ENCODE results near the gene ITGA3. TPM values are rescaled to one million over a fixed set of nuclear protein-coding genes. Genes with fewer than 3 reads are reported as not detected.
"Not testable (repeated sequence)": the region's sequence is repeated elsewhere in the genome, so short reads cannot be mapped to it uniquely, and the experiment has no call there.

The ITGA3 gene
- polyA plus RNA-seq, 5 donors = 39.0 to 66.3 (median 46.6) TPM

DNA sequence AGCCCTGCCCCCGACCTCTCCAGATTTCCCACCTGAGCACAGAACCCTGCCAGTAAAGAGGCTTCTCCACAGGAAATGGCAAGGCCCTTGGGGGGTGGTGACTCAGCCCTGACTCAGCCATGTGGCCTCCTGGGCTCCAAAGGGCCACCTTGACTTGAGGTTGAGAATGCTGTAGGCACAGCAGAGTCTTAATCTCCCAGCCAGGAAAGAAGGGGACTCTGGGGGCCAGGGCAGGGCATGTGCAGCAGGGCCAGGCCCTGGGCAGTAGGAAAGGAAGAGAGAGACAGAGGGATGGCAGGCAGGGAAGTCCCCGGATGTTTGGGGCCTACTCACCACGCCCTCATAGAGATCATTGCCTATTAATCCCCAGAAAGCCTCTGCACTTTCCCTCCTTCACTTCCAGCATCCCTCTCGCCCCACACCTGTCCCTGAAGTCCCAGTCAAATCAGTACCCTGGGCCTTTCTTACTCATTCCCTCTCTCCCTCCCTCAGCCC lies 4.8 kb upstream of the ITGA3 start:
- no peak for DNase-seq

DNA sequence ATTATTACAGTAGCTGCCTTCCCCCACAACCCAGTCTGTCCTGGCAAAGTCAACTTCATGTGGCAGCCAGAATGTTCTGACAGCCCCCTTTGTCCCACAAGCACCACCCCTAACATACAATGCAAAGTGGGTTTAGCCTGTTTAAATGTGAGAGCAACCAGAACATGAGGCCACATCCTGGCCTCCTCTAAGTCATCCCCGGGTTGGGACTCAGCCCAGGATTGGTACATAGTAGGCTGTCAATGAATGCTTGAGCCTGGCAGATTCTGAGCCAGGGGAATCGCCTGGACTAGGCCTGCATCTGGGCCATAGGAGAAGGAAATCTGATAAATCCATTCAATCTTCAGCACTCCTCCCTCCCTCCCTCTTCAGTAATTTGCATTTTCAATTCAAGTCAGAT lies 4.3 kb upstream of the ITGA3 start:
- no peak for DNase-seq

DNA sequence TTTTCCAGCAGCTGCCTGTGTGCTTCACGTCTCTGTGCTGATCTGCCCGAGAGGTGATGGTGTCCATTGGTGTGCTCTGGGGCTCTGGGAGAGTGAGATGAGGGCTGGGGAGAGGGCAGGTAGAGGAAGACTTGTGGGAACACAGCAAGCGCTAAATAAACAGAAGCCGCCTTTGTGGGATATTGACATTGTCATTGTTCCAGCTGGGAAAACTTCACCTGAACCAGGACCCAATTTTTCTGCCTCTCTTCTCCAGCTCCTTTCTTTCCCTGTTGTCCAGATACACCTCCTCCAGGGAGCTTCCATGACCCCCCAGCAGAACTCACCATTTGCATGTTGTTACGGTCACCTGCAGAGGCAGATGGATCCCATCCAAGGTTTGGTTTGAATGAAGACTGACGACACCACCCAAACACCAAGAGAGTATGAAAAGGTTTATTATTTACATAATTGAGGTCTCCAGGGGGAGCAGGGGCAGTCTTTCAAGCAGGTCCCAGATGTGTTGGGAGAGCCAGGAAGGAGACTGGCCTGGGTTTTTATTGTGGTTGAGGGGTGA lies 3.6 kb upstream of the ITGA3 start:
- no peak for DNase-seq

DNA sequence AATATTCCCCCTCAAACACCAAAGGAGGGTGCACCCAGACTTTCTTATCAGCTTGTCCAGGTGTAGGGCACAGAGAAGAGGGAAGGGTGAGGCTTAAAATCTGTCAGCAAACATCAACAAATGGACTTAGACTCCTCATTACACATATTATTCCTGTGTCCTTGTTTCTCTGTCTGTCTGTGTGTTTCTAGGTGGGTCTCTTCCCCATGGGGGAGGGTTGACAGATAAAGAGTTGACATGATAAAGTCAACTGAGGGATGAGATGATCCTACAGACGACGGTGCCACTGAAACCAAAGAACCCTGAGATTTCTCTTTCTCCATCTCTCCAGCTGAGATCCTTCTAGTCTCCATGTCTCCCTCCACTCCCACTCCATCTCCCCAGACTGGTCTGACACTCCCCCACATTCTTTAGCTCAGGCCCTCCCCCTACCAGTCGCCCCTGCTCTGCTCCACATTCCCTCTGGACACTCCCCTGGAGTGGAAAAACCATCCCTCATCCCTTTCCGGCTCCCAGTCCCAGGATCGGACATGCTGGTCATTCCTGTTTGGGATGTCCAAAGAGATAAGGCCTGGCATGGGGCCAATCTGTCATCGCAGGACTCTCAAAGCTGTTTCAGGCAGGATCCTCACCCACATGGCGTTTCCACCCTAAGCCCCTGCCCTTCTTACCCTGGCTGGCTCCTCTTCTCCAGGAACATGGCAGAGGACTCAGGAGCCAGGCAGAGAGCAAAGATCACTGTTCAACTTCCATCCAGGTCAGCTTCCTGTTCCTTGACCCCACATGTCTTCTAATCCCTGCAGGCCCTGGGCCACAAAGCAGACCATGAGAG lies 2.9 kb upstream of the ITGA3 start:
- no peak for DNase-seq

DNA sequence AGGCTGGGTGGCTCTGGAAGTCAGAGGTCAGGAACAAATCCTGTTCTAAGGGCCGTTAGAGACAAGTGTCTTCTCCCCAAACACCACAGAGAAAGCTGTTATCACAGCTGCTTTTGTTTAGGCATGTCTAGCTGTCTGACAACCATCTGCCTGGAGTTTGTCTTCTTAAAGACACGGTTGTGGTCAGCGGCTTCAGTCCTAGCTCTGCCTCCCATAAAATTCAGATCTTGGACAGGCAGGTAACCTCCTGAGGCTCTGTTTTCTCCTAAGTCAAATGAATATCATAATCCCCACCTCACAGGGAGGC lies 2.3 kb upstream of the ITGA3 start:
- no peak for DNase-seq

DNA sequence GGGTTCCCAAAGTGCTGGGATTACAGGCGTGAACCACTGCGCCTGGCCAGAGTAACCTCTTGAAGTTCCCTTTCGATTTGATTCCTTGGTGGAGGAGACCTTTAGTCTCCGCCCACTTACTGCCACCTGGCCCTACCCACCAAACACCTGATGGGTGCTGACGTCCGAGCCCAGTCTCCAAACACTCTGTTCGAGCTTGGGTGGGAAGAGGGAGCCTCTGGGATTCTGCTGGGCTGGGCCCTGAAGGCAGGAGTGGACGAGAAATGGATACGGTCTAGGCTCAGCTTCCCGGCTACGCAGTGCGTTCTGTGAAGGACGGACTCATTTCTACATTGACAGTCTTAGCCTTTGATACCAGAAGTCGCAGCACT lies 870 bp upstream of the ITGA3 start:
- DNase-seq = no peak

DNA sequence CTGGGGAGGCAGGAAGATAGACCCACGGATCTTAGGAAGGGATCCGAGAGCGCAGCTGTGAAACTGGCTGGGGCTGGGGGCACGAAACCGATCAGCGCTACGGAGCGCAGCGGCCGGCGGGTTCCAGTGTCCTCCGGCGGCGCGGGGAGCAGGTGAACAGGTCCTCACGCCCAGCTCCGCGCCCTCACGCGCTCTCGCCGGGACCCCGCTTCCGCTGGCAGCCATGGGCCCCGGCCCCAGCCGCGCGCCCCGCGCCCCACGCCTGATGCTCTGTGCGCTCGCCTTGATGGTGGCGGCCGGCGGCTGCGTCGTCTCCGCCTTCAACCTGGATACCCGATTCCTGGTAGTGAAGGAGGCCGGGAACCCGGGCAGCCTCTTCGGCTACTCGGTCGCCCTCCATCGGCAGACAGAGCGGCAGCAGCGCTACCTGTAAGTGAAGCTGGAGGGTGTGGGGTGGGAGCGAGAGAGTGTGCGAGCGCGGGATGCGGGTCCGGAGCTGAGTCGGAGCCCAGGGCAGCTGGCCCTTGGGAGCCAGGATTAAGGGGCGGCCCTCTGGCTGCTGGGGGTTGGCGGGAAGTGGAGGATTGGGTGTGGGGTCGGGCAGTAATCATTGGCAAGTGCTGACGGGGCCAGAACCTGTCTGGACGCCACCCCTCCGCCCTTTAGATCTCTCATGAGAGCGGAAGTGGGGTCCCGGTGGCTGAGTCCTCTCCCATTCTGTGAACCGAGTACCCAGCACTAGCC lies 479 bp downstream of the ITGA3 start:
- no peak for DNase-seq

DNA sequence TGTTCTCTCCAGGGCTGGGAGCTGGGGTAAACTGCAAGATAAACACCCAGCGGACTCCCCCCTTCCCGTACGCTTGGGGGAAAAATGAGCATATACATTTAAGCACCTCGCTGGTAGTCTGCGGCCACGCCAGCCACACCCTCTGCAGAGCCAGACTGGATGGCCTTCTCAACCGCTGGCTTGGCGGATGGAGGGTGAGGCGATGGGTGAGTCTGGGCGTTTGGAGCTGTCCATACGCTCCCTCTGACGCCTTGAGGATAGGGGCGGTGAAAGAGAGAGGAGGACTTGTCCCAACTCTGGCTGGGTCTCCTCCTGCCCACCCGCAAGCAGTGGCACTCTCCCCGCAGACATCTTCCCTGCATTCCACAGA lies 1.0 kb downstream of the ITGA3 start:
- no peak for DNase-seq

DNA sequence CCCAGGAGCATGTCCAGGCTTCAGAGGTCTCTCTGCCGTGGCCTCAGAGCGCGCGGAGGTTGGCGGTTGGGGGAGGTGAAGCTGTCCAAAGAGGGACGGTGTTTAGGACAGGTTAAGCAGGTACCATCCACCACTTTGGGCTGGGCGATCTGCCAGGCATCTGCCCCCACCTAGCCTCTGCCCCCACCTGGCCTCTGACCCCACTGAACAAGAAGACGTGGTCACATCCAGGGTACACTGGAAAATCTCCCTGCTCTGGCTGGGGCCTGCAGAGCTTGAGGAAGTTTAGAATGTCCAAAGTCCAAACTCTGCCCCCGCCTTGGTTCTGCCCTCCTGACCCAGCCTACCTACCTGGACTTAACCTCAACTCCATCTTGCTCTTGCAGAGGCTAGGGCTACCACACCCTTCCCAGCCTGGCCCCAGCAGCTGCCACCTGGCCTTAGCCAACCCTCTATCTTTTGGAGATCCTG lies 1.6 kb downstream of the ITGA3 start:
- no peak for DNase-seq

DNA sequence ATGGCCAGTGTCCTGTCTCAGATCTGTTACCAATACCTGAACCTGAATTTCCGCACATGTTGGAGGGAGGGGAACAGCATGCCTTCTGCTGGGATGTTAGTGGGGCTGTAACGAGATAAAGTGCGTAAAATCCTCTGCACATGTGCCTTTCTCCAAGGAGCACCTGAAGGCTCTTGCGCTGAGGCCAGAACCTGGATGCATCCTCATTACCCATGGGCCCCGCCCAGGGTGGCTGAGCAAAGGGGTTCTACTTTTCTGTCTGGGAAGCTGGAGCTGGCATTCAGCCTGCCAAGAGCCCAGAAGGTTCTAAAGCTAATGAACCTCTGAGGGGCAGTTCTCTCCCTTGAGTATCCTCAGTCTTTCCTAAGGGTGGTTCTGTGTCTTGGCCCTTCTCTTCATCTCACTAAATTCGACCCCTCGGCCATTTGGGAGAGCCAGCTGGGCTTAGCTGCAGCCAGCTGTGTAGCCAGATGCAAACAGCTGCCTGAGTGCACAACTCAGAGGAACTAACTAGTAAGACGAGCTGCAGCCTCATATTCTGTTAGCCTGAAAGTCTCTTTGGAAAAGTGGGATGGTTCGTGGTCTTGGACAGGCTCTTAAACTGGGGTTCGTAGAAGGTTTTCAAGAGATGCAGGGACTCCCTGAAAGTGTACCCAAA lies 2.5 kb downstream of the ITGA3 start:
- DNase-seq = peak; percentile 84

DNA sequence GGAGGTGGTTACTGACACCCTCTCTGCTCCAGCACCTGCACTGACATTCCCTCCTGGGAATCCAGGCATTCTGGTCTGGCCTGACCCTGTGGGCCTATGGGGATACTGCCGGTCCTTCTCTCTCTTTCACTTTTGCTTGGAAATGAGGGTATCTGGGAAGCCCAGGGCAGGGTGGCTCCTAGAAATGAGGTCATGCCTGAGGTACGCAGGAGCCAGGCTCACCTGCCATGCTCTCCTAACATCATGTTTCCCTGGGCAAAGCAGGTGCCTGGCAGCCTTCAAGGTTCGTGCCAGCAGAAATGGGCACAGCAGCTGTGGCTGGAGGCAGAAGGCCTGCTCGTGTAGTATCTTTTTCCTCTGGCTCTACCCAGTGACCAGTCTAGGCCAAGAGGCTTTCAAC lies 3.3 kb downstream of the ITGA3 start:
- DNase-seq = no peak

DNA sequence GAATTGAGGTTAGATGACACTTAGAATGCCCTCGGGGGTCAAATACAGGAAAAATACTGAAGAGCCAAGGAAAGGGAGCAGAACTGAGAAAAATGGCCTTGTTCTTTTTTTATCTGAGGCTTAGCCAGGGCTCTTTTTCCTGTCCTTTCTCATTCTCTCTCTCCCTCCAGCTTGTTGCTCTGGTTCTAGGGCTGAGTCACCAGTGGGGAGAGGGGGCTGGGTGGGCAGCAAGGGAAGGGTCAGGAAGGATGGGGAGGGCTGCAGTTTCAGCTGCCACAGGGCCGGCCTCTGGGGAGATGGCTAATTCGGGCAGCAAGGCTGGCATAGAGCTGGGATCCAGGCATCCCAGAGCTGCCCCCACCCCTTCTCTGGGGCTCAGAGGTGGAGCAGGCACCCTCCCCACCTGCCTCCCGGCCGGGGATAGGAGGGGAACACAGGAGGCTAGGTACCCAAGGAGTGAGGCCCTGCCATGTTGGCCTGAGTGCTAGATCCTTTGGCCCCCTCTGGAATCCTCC lies 3.9 kb downstream of the ITGA3 start:
- DNase-seq = no peak

DNA sequence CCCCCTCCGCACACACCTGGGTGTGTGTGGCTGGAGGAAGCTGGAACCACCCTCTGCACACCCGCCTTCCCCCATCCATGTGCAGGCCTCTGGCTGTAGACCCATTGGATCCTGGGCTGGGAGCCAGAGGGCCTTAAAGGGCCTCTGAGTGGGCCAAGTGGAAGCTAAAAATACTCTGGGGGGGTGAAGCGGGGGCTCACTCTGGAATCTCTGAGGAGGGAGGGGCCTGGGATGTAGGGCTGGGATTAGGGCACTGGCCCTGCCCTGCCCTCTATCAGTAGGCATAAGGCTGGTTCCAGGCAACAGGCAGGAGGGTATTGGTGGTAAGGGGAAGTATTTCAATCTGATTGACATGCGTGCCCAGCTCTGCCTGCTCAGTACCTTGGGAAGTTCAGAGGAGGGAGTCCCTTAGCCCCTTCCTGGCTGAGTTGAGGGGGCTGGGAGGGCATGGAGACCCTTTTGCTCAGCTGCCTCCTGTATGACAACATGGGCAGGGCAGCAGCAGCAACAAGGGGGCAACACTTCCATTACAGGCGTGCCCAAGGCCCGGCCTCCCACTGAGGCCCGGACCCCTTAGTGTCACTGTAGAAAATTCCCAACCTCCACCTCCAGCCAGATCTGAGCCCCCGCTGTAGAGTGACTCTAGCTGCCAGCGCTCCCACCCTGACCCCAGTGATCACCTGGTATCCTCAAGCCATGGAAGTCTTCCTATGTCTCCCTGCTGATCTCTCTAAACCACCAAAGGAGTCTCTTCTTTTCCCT lies 5.2 kb downstream of the ITGA3 start:
- peak; percentile 86 to 89 for DNase-seq

DNA sequence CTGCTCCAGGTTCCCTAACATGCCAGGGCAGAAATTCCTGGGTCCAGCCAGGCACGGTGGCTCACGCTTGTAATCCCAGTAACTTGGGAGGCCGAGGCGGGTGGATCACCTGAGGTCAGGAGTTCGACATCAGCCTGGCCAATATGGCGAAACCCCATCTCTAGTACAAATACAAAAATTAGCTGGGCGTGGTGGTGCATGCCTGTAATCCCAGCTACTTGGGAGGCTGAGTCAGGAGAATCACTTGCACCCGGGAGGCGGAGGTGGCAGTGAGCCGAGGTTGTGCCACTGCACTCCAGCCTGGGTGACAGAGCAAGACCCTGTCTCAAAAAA lies 5.8 kb downstream of the ITGA3 start:
- not testable (repeated sequence) for DNase-seq

DNA sequence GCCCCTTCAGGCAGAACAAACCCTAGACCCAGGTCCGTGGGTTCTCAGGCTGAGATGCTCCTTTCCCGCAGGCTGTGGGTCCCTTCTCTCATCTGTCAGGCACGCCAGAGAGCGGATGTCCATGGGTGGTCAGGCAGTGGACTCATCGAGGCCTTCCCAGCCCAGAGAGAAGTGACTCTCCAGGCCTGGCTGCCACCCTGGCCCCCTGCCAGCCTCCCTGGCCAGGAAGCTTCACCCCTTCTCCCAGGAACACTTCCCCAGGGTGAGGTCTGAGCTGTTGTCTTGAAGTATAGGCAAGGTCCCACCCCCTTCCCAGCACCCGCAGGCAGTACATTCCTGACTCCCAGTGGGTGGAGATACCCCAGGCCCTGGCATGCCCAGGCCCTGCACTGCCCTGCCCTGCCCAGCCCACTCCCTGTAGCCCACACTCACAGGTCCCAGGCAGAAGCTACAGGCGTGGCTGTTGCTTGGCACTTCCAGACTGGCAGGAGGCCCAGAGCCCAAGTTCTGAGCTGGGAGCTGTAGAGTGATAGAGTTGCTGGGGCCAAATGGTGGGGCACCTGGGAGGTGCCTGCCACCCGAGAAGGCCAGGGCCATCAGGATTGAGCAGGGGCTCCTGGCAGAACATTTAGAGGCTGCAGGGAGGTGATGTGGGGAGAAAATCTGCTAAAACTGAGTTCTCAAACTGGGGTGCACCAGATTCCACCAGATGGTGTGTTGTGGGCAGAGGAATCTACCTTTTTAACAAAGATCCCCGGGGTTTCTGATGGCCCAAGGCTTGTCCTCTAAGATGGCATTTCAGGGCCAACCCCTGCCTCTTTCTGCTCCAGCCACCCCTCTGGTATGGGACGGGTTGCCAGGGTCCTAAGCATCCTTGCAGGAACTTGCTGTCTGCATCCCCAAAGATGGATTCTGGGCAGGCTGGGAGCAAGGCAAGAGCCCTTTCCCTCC lies 6.7 kb downstream of the ITGA3 start:
- peak in 1 of 2 donors; percentile 52 for DNase-seq

DNA sequence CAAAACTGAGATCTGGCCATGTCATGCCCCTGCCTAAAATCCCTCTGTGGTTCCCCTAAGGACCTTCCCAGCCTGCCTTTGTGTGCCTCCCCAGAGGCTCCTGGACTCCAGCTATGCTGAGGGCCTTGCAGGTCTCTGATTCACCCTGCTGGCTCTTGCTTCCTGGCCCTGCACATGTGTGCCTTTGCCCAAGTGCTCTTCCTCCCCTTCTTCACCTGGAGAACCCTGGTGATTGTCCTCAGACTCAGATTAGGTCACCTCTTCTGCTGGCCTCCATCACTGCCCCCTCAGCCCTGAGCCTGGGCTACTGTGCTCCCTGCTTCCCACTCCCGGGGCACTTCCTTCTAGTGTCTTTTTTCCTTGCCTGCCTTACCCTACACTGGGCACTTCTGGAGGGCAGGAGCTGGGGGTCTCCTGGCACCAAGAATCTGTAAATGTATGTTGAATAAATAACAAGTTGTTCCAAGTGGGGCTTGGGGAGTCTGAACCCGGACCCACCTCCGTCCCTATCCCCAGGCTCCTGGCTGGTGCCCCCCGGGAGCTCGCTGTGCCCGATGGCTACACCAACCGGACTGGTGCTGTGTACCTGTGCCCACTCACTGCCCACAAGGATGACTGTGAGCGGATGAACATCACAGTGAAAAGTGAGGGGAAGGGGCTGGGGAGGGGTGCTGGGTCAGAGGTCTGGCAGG lies 7.8 kb downstream of the ITGA3 start:
- no peak for DNase-seq

DNA sequence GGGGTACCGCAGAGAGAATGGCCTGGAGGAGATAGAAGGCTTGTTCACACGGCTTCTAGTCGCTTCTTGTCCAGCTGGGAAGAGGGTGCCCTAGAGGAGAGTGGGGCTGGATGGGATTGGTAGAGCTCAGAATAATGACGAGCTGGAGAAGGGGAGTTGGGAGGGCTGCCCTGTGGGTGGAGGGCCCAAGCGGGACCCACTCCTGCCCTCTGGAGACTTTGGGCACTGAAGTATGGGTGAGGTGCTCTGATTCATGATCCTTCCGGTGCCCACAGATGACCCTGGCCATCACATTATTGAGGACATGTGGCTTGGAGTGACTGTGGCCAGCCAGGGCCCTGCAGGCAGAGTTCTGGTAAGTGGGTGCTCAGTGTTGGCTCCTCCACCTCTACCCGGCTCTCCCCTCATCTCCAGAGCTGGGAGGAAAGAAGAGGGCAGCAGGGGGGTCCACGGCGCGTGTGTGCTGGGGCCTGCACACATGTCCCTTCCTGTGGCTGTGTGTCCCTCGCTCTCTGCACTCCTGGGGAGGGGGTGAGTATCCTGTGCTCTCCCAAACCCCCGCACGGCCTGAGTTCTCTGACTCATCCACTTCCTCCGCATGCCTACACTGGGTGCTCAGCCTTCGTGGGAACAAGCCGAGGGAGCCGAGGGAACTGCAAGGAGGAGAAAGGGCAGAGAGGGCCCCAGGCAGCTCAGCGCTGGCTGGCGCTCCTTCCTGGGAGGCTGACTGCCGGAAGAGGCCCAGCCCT lies 8.5 kb downstream of the ITGA3 start:
- no peak for DNase-seq

DNA sequence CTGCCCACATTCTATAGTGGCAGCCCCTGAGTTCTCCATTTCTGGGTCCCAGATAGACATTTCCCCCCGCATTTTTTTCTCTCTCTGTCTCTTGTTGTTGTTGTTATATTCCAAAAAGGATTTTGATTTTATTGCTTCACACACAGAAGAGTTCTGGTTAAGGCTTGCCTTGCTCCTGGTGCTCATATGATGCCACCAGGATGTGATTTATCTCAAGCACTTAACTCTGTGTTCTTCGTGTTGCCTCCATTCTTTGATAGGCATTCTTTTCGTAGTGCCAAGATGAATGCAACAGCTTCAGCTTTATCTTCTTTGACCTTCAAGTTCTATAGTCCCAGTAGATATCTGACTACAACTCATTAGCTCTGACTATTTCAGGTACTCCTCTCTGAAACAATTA lies 9.1 kb downstream of the ITGA3 start:
- no peak for DNase-seq

DNA sequence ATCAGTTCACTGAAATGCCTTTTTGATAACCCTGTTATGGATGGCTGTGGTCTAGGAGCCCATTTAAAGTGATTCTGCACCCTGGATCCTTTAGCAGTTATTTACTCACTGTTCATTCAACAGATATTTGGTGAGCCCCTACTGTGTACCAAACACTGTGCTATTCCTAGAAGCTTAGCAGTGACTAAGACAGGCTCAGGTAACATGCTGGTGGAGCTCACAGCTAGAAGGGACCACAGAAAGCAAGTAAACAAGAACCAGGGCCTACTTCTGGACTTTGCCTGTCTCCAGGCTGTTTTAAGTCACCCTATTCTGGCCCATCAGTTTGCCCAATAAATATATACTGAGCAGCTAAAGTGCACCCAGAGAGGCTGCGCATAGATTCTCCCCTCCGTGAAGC lies 11.1 kb downstream of the ITGA3 start:
- DNase-seq = no peak
